Omental fat pad (tissue), 4 donors: ENCODE results near the gene GOLIM4. TPM values are rescaled to one million over a fixed set of nuclear protein-coding genes. Genes with fewer than 3 reads are reported as not detected.
"Not testable (repeated sequence)": the region's sequence is repeated elsewhere in the genome, so short reads cannot be mapped to it uniquely, and the experiment has no call there.

Experiments used
- ATAC-seq: fragments of 150-250 bp; one replicate; pipeline ENCODE4 v1.9.1; 2016; ENCODE audit warnings: mild to moderate bottlenecking, moderate library complexity; ENCODE audit not compliant: low FRiP score
- DNase-seq: peaks from one replicate; pipeline ENCODE4 v3.0.0-alpha.2; 2019; ENCODE audit warnings: low spot score
- total RNA-seq, 4 donors: library from RNA; depleted of rRNA; stranded (reverse); fragments of >200 nt; gene quantifications; one replicate each; pipeline ENCODE4 v1.1.0, GENCODE V29; 2016
- TF ChIP-seq, protein P1 (sequence below), 3 donors: fragments of 450-650 bp; IDR thresholded peaks; one replicate each; pipeline ENCODE4 v1.5.1; 2016 to 2017; ENCODE audit warnings: antibody characterized with exemption in 3 of 3, mild to moderate bottlenecking in 3 of 3, moderate library complexity in 2 of 3

GOLIM4 gene
- total RNA-seq, 4 donors from 2014 or later, result 30.3 to 46.2 (median 34.8) TPM

DNA sequence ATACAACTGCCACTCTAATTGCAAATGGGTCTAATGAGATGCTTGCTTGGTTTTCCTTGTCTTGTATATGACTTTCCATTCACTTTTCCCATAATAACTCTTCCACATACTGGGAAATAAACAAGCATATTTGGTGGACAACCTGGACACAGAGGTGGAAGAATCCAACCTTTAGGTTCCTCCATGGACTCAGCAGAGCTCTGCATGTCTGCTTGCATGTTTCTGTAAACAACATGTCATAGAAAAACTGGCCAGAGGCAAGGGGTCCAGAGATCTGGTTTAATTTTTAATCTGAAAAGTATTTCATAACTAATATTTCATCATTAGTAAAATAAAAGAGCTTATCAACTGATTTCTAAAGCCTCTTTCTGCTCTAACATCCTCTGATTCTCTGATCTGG, 30.2 kb downstream of the GOLIM4 start:
- no peak for ATAC-seq
- TF ChIP-seq, protein P1, sequence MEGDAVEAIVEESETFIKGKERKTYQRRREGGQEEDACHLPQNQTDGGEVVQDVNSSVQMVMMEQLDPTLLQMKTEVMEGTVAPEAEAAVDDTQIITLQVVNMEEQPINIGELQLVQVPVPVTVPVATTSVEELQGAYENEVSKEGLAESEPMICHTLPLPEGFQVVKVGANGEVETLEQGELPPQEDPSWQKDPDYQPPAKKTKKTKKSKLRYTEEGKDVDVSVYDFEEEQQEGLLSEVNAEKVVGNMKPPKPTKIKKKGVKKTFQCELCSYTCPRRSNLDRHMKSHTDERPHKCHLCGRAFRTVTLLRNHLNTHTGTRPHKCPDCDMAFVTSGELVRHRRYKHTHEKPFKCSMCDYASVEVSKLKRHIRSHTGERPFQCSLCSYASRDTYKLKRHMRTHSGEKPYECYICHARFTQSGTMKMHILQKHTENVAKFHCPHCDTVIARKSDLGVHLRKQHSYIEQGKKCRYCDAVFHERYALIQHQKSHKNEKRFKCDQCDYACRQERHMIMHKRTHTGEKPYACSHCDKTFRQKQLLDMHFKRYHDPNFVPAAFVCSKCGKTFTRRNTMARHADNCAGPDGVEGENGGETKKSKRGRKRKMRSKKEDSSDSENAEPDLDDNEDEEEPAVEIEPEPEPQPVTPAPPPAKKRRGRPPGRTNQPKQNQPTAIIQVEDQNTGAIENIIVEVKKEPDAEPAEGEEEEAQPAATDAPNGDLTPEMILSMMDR (IDR thresholded peaks at IDR 0.05), result no peak
- no peak for DNase-seq

DNA sequence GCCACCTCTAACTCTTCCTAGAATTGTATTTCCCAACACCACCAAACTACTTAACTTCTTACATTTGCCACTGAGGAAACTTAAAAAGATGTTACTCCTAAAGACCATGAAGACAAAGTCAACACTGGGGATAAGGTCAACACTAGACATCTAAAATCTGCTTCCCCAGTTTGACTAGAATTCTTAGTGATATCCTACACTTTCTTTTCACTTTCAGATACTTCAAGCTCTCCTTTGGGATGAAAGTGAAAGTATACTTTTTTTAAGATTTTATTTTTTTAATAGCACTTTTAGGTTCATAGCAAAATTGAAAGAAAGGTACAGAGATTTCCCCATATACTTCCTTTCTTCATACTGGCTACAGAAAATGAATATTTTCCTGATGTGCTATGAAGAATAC, 32.6 kb downstream of the GOLIM4 start:
- no peak for DNase-seq
- no peak for ATAC-seq
- TF ChIP-seq, protein P1 (IDR thresholded peaks at IDR 0.05), result no peak

DNA sequence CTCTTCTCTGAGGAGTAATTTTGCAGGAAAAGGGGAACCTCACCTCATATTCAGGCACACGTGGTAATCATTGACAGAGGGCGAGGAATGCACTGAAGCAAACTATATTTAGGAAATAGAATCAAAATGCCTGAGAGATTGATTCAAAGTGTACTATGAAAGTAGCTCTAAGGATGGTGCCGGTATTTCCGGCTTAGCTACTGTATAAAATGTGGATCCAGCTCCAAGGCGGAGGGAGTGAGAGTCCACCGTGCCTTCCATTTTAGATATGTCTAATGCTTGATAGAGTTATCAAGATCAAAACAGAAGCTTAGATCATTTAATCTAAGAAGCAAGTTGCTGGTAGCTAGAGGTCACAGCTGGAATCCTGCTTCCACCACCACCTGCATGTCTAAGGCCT, 33.0 kb downstream of the GOLIM4 start:
- TF ChIP-seq, protein P1 (IDR thresholded peaks at IDR 0.05), result no peak
- DNase-seq (no peak), ATAC-seq (no peak)

DNA sequence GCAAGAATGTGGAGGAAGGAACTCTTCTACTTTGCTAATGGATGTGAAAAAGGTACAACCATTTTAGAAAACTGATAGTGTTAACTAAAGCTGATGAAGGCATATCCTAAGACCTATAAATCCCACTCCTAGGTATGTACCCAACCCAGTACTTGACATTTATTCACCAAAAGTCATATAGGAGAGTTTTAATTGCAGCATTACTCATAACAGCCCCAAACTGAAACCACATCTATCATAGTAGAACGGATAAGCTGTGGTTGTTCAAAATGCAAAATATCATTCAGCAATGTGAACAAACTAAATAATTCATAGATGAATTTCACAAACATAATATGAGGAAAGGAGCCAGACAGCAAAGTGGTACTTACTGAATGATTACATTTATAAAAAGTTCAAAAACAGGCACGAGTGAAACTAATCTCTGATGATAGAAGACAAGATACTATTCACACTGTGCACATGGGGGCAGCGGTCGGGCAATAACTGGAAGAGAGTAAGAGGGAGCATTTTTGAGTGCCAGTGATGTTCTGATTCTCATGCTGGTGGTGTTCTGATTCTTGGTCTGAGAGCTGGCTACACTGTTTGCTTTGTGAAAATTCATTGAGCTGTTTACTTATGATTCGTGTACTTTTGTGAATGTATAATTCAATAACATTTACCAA, 34.3 kb downstream of the GOLIM4 start:
- TF ChIP-seq, protein P1 (IDR thresholded peaks at IDR 0.05), result no peak
- DNase-seq (no peak), ATAC-seq (peak; percentile 54)

DNA sequence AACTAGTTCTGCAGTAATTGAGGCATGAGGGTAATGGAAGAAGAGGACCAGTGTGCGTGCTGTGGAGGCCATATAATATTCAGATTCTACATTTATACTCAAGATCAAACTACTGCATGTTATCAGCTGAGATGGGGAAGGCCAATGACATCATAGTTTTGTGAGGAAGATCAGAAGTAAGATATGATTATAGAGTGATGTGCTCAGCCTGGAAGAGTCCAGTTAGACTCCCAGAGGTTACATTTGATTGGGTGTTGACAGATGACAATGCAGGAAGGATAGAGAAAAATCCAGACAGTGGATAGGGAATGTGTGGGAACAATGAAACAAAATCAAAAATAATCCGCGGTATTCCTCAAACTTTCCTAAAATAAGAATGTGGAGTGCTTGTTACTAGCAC, 35.4 kb downstream of the GOLIM4 start:
- no peak for DNase-seq
- ATAC-seq, result no peak
- TF ChIP-seq, protein P1 (IDR thresholded peaks at IDR 0.05), result no peak

DNA sequence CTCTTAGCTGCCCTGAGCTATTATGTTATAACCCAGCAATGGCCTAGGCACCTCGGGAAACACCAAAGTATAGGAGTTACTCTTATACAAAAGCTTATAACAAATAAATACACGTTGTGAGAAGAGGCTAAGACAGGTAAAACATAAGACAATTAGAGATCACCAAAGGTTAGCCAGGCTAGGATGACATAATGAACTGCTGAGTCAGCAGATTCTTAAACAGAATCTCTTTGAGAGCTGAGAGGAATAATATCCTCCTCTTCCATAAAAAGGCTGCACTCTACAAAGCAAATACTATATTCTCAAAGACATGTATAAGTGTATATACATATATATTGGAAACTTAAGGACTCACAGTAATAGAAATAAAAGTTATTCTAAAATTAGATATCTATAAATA, 37.2 kb downstream of the GOLIM4 start:
- TF ChIP-seq, protein P1 (IDR thresholded peaks at IDR 0.05), result no peak
- no peak for DNase-seq
- ATAC-seq, result no peak

DNA sequence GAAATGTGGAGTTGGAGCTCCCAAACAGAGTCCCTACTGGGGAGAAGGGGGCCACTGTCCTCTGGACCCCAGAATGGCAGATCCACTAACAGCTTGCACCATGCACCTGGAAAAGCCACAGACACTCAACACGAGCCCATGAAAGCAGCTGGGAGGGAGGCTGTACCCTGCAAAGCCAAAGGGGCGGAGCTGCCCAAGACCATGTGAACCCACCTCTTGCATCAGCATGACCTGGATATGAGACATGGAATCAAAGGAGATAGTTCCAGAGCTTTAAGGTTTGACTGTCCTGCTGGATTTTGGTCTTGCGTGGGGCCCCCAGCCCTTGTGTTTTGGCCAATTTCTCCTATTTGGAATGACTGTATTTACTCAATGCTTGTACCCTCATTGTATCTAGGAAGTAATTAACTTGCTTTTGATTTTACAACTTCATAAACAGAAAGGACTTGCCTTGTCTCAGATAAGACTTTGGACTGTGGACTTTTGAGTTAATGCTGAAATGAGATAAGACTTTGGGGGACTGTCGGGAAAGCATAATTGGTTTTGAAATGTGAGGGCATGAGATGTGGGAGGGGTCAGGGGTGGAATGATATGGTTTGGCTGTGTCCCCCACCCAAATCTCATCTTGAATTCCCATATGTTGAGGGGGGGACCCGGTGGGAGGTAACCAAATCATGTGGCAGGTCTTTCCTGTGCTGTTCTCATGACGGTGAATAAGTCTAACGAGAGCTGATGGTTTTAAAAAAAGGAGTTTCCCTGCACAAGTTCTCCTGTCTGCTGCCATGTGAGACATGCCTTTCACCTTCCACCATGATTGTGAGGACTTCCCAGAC, 39.1 kb downstream of the GOLIM4 start:
- DNase-seq, ATAC-seq: not testable (repeated sequence)
